ENCODE measurements around the gene OSCP1.

Gene OSCP1

DNA sequence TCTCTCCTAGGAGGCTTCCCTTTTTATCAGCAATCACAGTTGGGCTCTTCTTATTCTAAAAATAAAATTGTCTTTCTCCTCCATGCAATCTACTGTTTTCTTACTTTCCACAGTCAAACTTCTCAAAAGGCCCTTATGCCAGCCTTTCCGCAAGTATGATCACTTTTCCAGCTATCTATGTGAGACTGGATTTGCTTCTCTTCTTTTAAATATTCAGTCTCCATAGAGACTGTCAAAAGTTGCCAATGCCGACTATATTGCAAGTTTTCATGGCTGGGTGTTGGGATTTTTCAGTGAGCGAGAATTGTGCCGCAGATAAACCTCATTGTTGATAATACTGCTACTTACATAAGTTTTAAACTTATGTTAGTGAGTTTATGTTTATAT, 47.8 kb downstream of the OSCP1 start:
- no peak for DNase-seq (ENCODE audit: low read depth in 3 of 3)

DNA sequence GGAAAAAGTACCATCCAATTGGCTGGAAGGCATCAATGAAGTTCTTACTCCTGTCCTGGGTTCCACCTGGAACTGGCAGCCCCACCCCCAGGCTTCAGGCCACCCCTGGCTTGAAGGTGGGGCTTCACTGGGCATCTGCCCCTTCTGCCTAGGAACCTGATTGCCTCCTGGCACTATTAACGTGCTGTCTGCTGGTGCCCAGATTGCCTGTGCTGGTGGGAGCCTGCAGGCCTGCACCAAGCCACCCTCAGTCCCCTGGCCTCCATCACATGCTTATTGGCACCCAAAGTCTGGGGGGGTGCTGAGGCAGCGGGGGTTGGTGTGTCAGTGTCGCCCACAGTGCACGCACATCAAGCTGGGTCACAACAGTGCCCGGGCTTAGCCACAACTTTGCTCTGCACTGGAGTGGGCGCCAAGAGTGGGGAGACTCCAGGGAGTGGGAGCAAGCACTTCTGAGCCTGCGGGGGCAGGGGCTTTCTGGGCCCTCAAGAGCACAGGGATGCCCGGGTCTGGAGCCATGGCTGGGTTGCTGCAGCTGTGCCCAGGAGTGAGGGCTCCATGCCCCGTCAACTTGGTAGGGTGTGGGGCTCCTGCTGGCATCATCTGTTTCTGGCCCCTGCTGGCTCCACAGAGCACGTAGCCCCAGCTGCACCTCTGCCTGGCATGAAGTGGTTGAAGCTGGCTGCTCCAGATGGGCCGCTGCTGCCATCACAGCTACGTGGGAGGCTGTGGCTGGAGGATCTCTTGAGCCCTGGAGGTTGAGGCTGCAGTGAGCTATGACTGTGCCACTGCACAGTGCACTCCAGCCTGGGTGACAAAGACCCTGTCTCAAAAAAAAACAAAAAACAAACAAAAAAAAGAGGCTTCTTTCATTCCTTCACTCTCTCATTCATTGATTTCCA, 48.4 kb downstream of the OSCP1 start:
- DNase-seq (ENCODE audit: low read depth in 3 of 3): no peak

DNA sequence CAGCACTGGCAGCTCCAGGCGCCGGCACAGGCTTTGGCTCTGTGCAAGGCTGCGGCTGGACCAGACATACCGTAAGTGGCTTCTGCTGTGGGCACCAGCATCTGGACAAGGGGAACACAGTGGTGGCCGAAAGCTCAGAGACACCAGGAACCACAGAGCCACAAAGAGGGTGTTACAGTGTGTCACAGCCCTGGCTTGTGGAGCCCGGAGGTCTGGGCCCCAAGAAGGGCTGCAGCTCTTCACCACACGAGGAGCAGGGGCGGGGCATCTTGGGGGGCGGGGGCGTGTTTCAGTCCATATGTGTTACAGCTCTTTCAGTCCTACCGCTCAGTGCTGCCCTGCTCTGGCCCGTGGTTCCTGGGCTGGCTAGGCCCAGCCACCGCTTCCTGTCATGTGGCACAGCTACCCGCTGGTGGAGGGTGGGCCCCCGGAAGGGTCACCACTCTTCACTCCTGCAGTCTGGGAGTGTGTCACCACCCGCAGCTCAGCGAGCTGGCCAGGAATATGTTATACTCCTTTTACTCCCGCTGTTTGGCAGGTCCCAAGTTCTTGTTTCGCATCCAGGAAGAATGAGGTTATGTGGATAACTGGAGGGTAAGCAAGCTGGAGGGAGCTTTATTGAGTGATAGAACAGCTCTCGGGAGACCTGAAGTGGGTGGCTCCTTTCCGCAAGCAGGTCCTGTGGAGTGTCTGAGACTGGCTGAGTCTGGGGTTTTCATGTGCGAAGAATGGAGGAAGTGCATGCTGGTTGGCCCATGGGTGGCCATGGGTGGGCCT, 49.2 kb downstream of the OSCP1 start:
- no peak for DNase-seq (ENCODE audit: low read depth in 3 of 3)

GRCh38 chr1:36400514-36400824, 49.8 kb downstream of the OSCP1 start:
- DNase-seq (ENCODE audit: low read depth in 3 of 3): no peak

DNA sequence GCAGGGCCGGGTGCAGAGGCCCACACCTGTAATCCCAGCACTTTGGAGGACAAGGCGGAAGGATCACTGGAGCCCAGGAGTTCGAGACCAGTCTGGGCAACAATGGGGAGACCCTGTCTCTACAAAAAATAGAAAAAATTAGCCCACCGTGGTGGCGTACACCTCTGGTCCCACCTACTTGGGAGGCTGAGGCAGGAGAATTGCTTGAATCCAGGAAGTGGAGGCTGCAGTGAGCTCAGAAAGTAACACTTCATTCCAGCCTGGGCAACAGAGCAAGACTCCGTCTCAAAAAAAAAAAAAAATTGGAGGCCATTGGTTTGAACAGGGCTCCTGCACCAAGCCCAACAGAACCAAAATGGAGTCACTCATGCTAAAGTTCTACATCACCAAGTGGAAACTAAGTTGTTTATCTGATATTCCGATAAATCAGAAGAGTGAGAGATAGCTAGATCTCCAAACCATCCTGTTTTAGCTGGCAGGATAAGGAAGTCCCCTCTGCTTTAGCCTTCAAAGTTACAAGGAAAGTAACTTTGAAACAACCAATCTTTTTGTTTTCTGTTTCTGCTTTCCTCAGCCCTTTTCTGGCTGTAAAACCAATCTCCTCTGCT, 51.8 kb downstream of the OSCP1 start:
- DNase-seq (ENCODE audit: low read depth in 3 of 3): no peak

- peak; percentile 79 to 86 (median 80) for DNase-seq (ENCODE audit: low read depth in 3 of 3)
These were observed 52.6 kb downstream of the OSCP1 start, which contains the start of gene LSM10 for GRCh38 chr1:36397378-36398230. LSM10 (minus strand) TSS chr1:36397908; CDS start chr1:36394129, 3,779 bp downstream.

- DNase-seq (ENCODE audit: low read depth in 3 of 3): no peak
These were observed 53.2 kb downstream of the OSCP1 start for GRCh38 chr1:36397083-36397377.

- DNase-seq (ENCODE audit: low read depth in 3 of 3): no peak
These were observed 53.9 kb downstream of the OSCP1 start for GRCh38 chr1:36396359-36396758.

DNA sequence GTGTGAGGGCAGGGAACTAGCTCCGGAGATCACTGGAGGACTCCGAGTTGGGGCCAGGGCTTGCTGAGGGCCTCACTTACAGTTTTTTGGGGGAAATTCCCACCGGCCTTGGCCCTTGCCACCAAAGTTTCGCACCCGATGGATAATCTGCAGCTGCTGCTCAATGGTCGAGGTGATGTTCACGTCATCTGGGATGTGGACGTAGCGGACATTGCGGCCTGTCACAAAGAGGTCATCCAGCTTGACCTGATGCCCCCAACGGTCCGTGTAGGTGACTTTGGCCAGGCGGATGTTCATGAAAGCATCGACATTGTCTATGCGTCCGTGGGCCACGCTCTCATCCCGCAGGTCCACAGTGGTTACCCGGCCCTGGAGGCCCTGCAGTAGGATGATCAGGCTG, 56.6 kb downstream of the OSCP1 start:
- no peak for DNase-seq (ENCODE audit: low read depth in 3 of 3)

- no peak for DNase-seq (ENCODE audit: low read depth in 3 of 3)
These were observed 57.4 kb downstream of the OSCP1 start for GRCh38 chr1:36392836-36393235.

GRCh38 chr1:36391271-36391670, 59.0 kb downstream of the OSCP1 start:
- DNase-seq (ENCODE audit: low read depth in 3 of 3): no peak

- no peak for DNase-seq (ENCODE audit: low read depth in 3 of 3)
These were observed 59.8 kb downstream of the OSCP1 start for GRCh38 chr1:36390411-36390810.

DNA sequence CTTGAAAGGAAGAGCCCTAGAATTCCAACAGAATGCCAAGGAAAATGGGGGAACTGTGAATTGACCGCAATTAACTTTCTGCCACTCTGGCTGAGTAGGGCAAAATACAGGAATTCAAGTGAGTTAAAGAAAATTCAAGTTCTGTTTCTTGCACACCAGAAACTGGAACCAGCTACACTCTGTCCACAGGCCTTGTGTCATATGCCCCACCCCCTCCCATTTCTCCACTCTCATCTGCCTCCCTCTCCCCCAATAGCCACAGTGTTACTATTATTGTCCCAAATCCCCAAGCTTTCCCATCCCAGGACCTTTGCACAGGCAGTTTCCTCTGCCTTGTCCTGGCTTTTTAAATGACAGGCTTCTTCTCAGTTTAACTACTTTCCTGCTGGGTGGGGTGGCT, 60.3 kb downstream of the OSCP1 start:
- DNase-seq (ENCODE audit: low read depth in 3 of 3): no peak

DNA sequence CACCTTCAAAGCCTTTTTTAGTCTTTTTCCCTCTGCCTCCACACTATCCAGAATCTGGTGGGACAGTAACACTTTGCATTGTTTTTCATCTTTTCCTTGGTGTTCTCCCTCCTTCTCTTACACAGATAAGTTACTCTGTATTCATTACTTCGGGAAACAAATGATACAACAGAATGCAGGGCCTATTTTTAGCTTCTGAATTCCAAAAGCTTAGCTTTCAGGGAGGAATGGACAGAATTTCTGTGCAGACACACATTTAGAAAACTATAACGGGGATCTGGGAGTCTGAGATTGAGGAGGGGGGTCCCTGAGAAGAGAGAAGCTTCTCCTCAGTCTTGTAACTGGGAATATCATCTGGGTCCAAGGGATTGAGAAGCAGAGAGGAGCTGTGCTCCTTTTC, 61.0 kb downstream of the OSCP1 start:
- DNase-seq (ENCODE audit: low read depth in 3 of 3): no peak

- no peak for DNase-seq (ENCODE audit: low read depth in 3 of 3)
These were observed 62.9 kb downstream of the OSCP1 start for GRCh38 chr1:36387141-36387949.

GRCh38 chr1:36386265-36387140, 63.7 kb downstream of the OSCP1 start:
- peak; percentile 63 to 87 (median 84) for DNase-seq (ENCODE audit: low read depth in 3 of 3)

DNA sequence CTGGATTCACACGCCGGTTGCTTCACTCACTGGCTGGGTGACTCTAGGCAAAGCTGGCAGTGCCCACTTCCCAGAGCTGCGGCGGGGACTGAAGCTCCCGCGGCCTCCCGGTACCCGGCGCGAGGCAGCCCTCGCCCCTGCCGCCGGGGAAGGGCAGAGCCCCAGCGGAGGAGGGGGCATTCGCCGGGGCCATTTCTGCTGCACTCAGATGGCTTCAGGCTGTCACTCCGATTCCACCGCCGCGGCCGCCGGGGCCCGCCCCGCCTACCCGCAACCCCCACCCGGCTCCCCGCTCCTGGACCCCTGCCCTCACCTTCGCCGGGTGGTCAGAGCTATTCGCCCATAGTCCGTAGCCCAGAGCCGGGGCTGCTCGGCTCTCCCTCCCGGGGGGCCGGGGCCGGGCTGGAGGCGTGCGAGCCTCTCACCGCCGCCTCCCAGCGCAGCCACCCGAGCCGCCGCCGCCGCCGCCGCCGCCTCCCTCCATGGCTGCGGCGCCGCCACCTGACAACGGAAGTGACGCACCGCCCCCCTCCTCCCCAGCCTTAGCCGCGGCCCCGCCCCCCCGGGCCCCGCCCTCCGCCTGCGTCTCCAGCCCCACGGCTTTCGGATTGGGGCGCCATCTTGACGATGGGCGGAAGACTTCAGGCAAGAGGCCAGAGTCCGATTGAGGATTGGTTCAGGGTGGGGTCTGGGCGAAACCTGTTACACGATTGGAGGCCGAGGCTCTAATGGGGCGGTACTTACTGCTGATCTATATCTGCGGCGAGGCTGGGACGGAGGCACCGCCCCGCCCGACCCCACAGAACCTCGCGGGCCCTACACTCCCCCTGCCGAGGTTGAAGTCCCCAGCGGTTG, 64.6 kb downstream of the OSCP1 start, which contains the start of gene STK40:
STK40 (minus strand) TSS at position 515 of the 855 bp plus-strand sequence. CDS start 24,592 bp downstream, outside the sequence.
- DNase-seq (ENCODE audit: low read depth in 3 of 3): peak; percentile 94 to 98 (median 97)

GRCh38 chr1:36384542-36385409, 65.5 kb downstream of the OSCP1 start:
- DNase-seq (ENCODE audit: low read depth in 3 of 3): no peak
